ENCODE results near the gene WHAMM.
"Not testable (repeated sequence)": the region's sequence is repeated elsewhere in the genome, so short reads cannot be mapped to it uniquely, and the experiment has no call there.

The WHAMM gene, protein sequence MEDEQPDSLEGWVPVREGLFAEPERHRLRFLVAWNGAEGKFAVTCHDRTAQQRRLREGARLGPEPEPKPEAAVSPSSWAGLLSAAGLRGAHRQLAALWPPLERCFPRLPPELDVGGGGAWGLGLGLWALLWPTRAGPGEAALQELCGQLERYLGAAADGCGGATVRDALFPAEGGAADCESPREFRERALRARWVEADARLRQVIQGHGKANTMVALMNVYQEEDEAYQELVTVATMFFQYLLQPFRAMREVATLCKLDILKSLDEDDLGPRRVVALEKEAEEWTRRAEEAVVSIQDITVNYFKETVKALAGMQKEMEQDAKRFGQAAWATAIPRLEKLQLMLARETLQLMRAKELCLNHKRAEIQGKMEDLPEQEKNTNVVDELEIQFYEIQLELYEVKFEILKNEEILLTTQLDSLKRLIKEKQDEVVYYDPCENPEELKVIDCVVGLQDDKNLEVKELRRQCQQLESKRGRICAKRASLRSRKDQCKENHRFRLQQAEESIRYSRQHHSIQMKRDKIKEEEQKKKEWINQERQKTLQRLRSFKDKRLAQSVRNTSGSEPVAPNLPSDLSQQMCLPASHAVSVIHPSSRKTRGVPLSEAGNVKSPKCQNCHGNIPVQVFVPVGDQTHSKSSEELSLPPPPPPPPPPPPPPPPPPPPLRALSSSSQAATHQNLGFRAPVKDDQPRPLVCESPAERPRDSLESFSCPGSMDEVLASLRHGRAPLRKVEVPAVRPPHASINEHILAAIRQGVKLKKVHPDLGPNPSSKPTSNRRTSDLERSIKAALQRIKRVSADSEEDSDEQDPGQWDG

GRCh38 chr15:82809308-82810060, at the start of gene WHAMM:
Gene WHAMM (plus strand): TSS chr15:82809628. CDS start chr15:82809727, 99 bp downstream.
- ATAC-seq: peak; percentile 99
- TF ChIP-seq SNAI2 (CRISPR knock-in tag; IDR thresholded peaks at IDR 0.05) (peak; percentile 35; the same call in 1 of the 2 replicates), ZNF70 (CRISPR knock-in tag; IDR thresholded peaks at IDR 0.05) (no peak)

DNA sequence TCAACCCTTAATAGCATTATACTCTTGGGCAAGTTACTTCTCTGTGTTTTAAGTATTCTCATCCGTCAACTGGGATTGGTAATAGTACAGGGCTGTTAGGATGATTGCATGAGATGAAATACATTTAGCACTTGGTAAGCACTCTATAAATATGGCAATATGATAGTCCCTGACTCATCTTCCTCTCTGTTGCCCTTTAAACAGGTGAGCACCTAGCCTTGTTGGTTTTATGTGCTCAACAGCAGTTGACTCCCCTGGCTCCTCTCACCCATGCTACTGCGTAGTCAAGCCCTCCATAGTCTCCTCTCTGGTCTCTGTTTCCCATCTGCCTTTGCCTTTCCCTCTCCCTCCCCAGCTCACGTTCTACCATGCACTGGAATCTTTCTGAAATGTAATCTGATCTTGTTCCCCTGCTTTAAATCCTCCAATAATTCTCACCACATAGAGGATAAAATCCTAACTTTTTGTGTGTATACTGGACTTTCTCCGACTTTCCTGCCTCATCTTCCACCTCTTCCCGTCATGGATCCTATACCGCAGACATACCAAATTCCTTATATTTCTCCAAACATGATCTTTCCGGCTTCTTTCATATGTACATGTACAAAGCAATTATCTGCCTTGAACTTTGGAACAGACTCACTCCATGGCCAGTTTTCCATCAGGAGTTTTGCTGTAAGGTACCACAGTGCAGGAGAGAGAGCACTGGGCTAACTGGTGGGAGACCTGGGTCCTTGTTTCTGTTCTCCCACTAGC, 45.9 kb upstream of the WHAMM start:
- ATAC-seq: no peak
- TF ChIP-seq PATZ1 (CRISPR knock-in tag; IDR thresholded peaks at IDR 0.05; ENCODE audit: borderline replicate concordance): no peak

GRCh38 chr15:82764117-82764490, 45.3 kb upstream of the WHAMM start:
- TF ChIP-seq ZFP3 (CRISPR knock-in tag; IDR thresholded peaks at IDR 0.05) (no peak), BACH2 (CRISPR knock-in tag; IDR thresholded peaks at IDR 0.05; ENCODE audit: borderline replicate concordance) (no peak), PPARA (CRISPR knock-in tag; IDR thresholded peaks at IDR 0.05; ENCODE audit: borderline replicate concordance) (no peak), ZFP30 (CRISPR knock-in tag; IDR thresholded peaks at IDR 0.05) (no peak)
- TF ChIP-seq, protein P1, sequence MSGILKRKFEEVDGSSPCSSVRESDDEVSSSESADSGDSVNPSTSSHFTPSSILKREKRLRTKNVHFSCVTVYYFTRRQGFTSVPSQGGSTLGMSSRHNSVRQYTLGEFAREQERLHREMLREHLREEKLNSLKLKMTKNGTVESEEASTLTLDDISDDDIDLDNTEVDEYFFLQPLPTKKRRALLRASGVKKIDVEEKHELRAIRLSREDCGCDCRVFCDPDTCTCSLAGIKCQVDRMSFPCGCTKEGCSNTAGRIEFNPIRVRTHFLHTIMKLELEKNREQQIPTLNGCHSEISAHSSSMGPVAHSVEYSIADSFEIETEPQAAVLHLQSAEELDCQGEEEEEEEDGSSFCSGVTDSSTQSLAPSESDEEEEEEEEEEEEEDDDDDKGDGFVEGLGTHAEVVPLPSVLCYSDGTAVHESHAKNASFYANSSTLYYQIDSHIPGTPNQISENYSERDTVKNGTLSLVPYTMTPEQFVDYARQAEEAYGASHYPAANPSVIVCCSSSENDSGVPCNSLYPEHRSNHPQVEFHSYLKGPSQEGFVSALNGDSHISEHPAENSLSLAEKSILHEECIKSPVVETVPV (CRISPR knock-in tag; IDR thresholded peaks at IDR 0.05): no peak
- ATAC-seq: no peak

DNA sequence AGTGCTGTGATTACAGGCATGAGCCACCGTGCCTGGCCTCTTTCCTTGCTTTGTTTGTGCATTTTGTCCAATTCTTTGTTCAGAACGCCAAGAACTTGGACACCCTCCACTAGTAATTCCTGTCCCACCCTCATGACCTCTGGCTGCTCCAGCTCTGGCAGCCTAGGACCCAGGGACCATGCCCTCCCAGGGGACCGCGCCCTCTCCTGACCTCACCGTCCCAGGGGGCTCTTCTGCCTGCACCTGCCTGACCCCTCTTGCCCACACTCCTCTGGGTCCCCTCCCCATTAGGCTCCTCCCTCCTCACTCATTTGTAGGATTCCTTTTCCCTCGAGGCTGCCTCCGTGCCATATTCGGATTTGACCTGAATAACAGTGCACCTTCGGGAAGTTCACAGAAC, 44.7 kb upstream of the WHAMM start:
- ATAC-seq: no peak
- no peak for TF ChIP-seq CSDC2 (CRISPR knock-in tag; IDR thresholded peaks at IDR 0.05)
- no peak for TF ChIP-seq ISL1 (CRISPR knock-in tag; IDR thresholded peaks at IDR 0.05)
- TF ChIP-seq PPARA (CRISPR knock-in tag; IDR thresholded peaks at IDR 0.05; ENCODE audit: borderline replicate concordance): no peak
- TF ChIP-seq ZNF70 (CRISPR knock-in tag; IDR thresholded peaks at IDR 0.05): no peak
- TF ChIP-seq ESRRG (CRISPR knock-in tag; IDR thresholded peaks at IDR 0.05): no peak
- TF ChIP-seq ARNTL (CRISPR knock-in tag; IDR thresholded peaks at IDR 0.05; ENCODE audit: borderline replicate concordance, low read depth): no peak
- TF ChIP-seq ZNF565 (CRISPR knock-in tag; conservative IDR thresholded peaks at IDR 0.05; ENCODE audit: low read depth): no peak
- TF ChIP-seq ZC3H10 (CRISPR knock-in tag; IDR thresholded peaks at IDR 0.05): no peak
- no peak for TF ChIP-seq GLIS3 (CRISPR knock-in tag; IDR thresholded peaks at IDR 0.05)
- TF ChIP-seq ZFP3 (CRISPR knock-in tag; IDR thresholded peaks at IDR 0.05): no peak
- TF ChIP-seq SNAI2 (CRISPR knock-in tag; IDR thresholded peaks at IDR 0.05): no peak
- no peak for TF ChIP-seq TCF4 (CRISPR knock-in tag; IDR thresholded peaks at IDR 0.05; ENCODE audit: borderline replicate concordance)
- TF ChIP-seq, protein P1 (CRISPR knock-in tag; IDR thresholded peaks at IDR 0.05): no peak
- TF ChIP-seq ZNF8 (CRISPR knock-in tag; IDR thresholded peaks at IDR 0.05): no peak
- TF ChIP-seq PATZ1 (CRISPR knock-in tag; IDR thresholded peaks at IDR 0.05; ENCODE audit: borderline replicate concordance): no peak
- TF ChIP-seq BACH2 (CRISPR knock-in tag; IDR thresholded peaks at IDR 0.05; ENCODE audit: borderline replicate concordance): no peak
- no peak for TF ChIP-seq CREB5 (CRISPR knock-in tag; IDR thresholded peaks at IDR 0.05; ENCODE audit: low read depth)
- no peak for TF ChIP-seq POU6F1 (CRISPR knock-in tag; IDR thresholded peaks at IDR 0.05; ENCODE audit: borderline replicate concordance, low read depth)

- ATAC-seq: not testable (repeated sequence)
These were observed 43.2 kb upstream of the WHAMM start for GRCh38 chr15:82766201-82766600.

Data from SK-N-SH treated with all-trans-retinoic acid at 6 μM for 48 hours (cell line).